Esophagus muscularis mucosa (tissue), 4 donors: ENCODE results near the gene SPECC1.

Experiments used
- CTCF ChIP-seq, 3 experiments: fragments of 200-600 bp in 2 of 3; fragments of 450-650 bp in 1 of 3; sonication (generic) in 2 of 3; IDR thresholded peaks; one replicate each; pipeline ENCODE4 v1.5.1; 2017 to 2019; ENCODE audit warnings: antibody characterized with exemption in 3 of 3, mild to moderate bottlenecking in 2 of 3, moderate library complexity in 1 of 3
- EP300 ChIP-seq: sonication (generic); formaldehyde crosslinking; IDR thresholded peaks from one replicate; pipeline ENCODE4 v1.6.1; 2017; ENCODE audit warnings: antibody characterized with exemption
- POLR2A ChIP-seq: fragments of 450-650 bp; IDR thresholded peaks from one replicate; pipeline ENCODE4 v1.6.1; 2017; ENCODE audit warnings: antibody characterized with exemption, moderate library complexity, mild to moderate bottlenecking, low read depth
- POLR2AphosphoS5 ChIP-seq, 2 donors: sonication (generic); formaldehyde crosslinking; IDR thresholded peaks; one replicate each; pipeline ENCODE4 v1.6.1; 2017; ENCODE audit warnings: antibody characterized with exemption in 2 of 2

GRCh38 chr17:20045476-20045875 lies 36.3 kb downstream of the SPECC1 start:
- TF ChIP-seq CTCF (IDR thresholded peaks at IDR 0.05) (no peak), POLR2A (no peak), POLR2AphosphoS5 (IDR thresholded peaks at IDR 0.05) (no peak), EP300 (no peak)
